Ascending aorta (tissue), 2 donors: ENCODE data around the gene AP2B1. TPM values are rescaled to one million over a fixed set of nuclear protein-coding genes. Genes with fewer than 3 reads are reported as not detected.

ENCODE experiments used
- DNase-seq, 2 donors: peaks; one replicate each; pipeline ENCODE4 v3.0.0-alpha.2; 2019; ENCODE audit warnings: low spot score in 2 of 2
- H3K27ac ChIP-seq, 2 donors: fragments of 200-600 bp; sonication (generic); one replicate each; pipeline ENCODE4 v1.5.1; 2016 to 2017; ENCODE audit warnings: mild to moderate bottlenecking in 1 of 2
- H3K27me3 ChIP-seq: fragments of 200-600 bp; sonication (generic); one replicate; pipeline ENCODE4 v1.5.1; 2017
- H3K36me3 ChIP-seq, 2 donors: fragments of 200-600 bp; sonication (generic); one replicate each; pipeline ENCODE4 v1.5.1; 2016
- H3K4me1 ChIP-seq, 2 donors: fragments of 200-600 bp; sonication (generic); one replicate each; pipeline ENCODE4 v1.5.1; 2016 to 2017; ENCODE audit warnings: mild to moderate bottlenecking in 1 of 2
- H3K4me3 ChIP-seq, 2 donors: fragments of 200-600 bp; sonication (generic); one replicate each; pipeline ENCODE4 v1.5.1; 2016 to 2017; ENCODE audit warnings: mild to moderate bottlenecking in 1 of 2
- H3K9me3 ChIP-seq, 2 donors: fragments of 200-600 bp; sonication (generic); one replicate each; pipeline ENCODE4 v1.5.1; 2016
- CTCF ChIP-seq, 3 experiments: fragments of 200-600 bp in 2 of 3; fragments of 450-650 bp in 1 of 3; sonication (generic) in 2 of 3; IDR thresholded peaks; one replicate each; pipeline ENCODE4 v1.5.1; 2016 to 2019; ENCODE audit warnings: antibody characterized with exemption in 3 of 3, mild to moderate bottlenecking in 1 of 3, moderate library complexity in 1 of 3
- intact Hi-C: fragments of 100-400 bp; cut with DNase I; formaldehyde crosslinking; loops from one replicate; pipeline ENCODE4 v1.15.1; 2023
- total RNA-seq: library from RNA; depleted of rRNA; stranded (reverse); fragments of >200 nt; gene quantifications from one replicate; pipeline ENCODE4 v1.1.0, GENCODE V29; 2016

The AP2B1 gene
- total RNA-seq, 1 donor from 2014 or later, result 59.5 TPM

- H3K27ac ChIP-seq, result peak overlapping the region; percentile 85 to 94
- TF ChIP-seq CTCF (IDR thresholded peaks at IDR 0.05), result no peak
- no peak for DNase-seq
- no peaks in the 10 kb centered on the region for H3K27me3 ChIP-seq
- H3K36me3 ChIP-seq, result peaks cover 0 to 20% of the 10 kb centered on the region in 2 donors
- H3K9me3 ChIP-seq, result no peaks in the 10 kb centered on the region
- H3K4me1 ChIP-seq, result peaks cover 0 to 12% of the 10 kb centered on the region in 2 donors
- peak overlapping the region; percentile 72 to 82 for H3K4me3 ChIP-seq
- intact Hi-C loops, result loop anchor here (1.0 to 10.0 kb wide), 3 partner anchors 9 to 593 kb away; partner anchors contain the start of genes AP2B1 and LIG3
These were observed 9.3 kb upstream of the AP2B1 start for GRCh38 chr17:35577830-35578196.

- intact Hi-C loops, result loop anchor here (1.0 to 10.0 kb wide), 3 partner anchors 9 to 594 kb away; partner anchors contain the start of genes AP2B1 and LIG3
- DNase-seq, result peak; percentile 67 to 95
- peaks cover 0 to 17% of the 10 kb centered on the region in 2 donors for H3K36me3 ChIP-seq
- no peaks in the 10 kb centered on the region for H3K9me3 ChIP-seq
- H3K27ac ChIP-seq, result peak within 1 kb of the TSS; percentile 85 to 94
- H3K27me3 ChIP-seq, result no peaks in the 10 kb centered on the region
- TF ChIP-seq CTCF (IDR thresholded peaks at IDR 0.05), result no peak
- peak within 1 kb of the TSS; percentile 72 to 82 for H3K4me3 ChIP-seq
- H3K4me1 ChIP-seq, result peaks cover 0 to 12% of the 10 kb centered on the region in 2 donors
These were observed 8.8 kb upstream of the AP2B1 start, which contains the start of gene PEX12 for GRCh38 chr17:35578197-35578928. PEX12 (minus strand) TSS chr17:35578571; CDS start chr17:35578021, 550 bp downstream.

- Histone ChIP-seq H3K9me3 (no peaks in the 10 kb centered on the region), H3K27ac (peak overlapping the region; percentile 85 to 94), H3K27me3 (no peaks in the 10 kb centered on the region), H3K36me3 (peaks cover 0 to 11% of the 10 kb centered on the region in 2 donors), H3K4me1 (peaks cover 0 to 12% of the 10 kb centered on the region in 2 donors), H3K4me3 (peak overlapping the region; percentile 72 to 82)
- intact Hi-C loops, result loop anchor here (1.0 to 10.0 kb wide), 3 partner anchors 8 to 594 kb away; partner anchors contain the start of genes AP2B1 and LIG3
- no peak for DNase-seq
- TF ChIP-seq CTCF (IDR thresholded peaks at IDR 0.05), result no peak
These were observed 8.1 kb upstream of the AP2B1 start for GRCh38 chr17:35578929-35579432.

GRCh38 chr17:35584061-35584460 is 3.1 kb upstream of the AP2B1 start:
- Histone ChIP-seq H3K27me3 (no peaks in the 10 kb centered on the region), H3K27ac (no peak overlapping the region), H3K4me3 (no peak overlapping the region), H3K36me3 (no peaks in the 10 kb centered on the region), H3K4me1 (peaks cover 5 to 19% of the 10 kb centered on the region in 2 donors), H3K9me3 (no peaks in the 10 kb centered on the region)
- no peak for TF ChIP-seq CTCF (IDR thresholded peaks at IDR 0.05)
- DNase-seq, result no peak
- intact Hi-C loops, result no loop called here

DNA sequence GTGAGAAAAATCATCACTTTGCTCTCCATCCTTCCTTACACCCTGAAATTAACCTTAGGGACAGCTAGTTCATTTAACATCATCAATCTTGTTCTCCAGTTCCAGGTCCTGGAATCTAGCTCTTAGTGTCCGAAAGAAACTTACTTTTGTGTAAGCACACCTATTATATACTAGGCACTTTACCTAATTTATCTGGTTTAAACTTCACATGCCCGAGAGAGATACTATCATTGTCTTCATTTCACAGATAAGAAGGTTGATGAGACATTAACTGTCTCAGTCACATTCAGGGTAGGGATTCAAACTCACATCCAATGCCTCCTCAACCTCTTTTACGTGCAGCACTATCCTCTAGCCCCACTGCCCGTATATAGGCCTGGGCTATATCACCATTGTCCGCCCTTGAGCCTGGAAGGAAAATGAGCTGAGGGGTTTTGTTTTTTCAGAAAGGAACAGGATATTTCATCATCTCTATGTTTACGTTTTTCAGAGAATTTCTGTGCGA is 501 bp upstream of the AP2B1 start:
- H3K4me3 ChIP-seq, result peak overlapping the region; percentile 82 to 99
- no peaks in the 10 kb centered on the region for H3K27me3 ChIP-seq
- peak overlapping the region; percentile 88 to 96 for H3K27ac ChIP-seq
- DNase-seq, result no peak
- no peaks in the 10 kb centered on the region for H3K9me3 ChIP-seq
- H3K4me1 ChIP-seq, result peaks cover 5 to 12% of the 10 kb centered on the region in 2 donors
- intact Hi-C loops, result loop anchor here (1.0 to 5.0 kb wide), 4 partner anchors 8 to 951 kb away; partner anchors contain the start of genes PEX12 and TAF15
- no peak for TF ChIP-seq CTCF (IDR thresholded peaks at IDR 0.05)
- H3K36me3 ChIP-seq, result no peaks in the 10 kb centered on the region
